Activated naive CD4-positive, alpha-beta T cell treated with anti-CD3 and anti-CD28 coated beads, Interleukin-2, amount 50 U/mL, for 24 hours (primary cell): ENCODE data around the gene ARF1.

ENCODE experiments used
- H3K27ac Mint-ChIP-seq: one replicate; pipeline ENCODE4 v1.8.0; 2021; ENCODE audit warnings: mild to moderate bottlenecking, mixed read lengths
- H3K27me3 Mint-ChIP-seq: one replicate; pipeline ENCODE4 v1.8.0; 2021; ENCODE audit warnings: mixed read lengths
- H3K36me3 Mint-ChIP-seq: one replicate; pipeline ENCODE4 v1.8.0; 2021; ENCODE audit warnings: mixed read lengths
- H3K4me1 Mint-ChIP-seq: one replicate; pipeline ENCODE4 v1.8.0; 2021; ENCODE audit warnings: mixed read lengths
- H3K4me3 Mint-ChIP-seq: one replicate; pipeline ENCODE4 v1.8.0; 2021; ENCODE audit warnings: mild to moderate bottlenecking, mixed read lengths
- H3K9me3 Mint-ChIP-seq: one replicate; pipeline ENCODE4 v1.8.0; 2021; ENCODE audit warnings: mixed read lengths

Gene ARF1

DNA sequence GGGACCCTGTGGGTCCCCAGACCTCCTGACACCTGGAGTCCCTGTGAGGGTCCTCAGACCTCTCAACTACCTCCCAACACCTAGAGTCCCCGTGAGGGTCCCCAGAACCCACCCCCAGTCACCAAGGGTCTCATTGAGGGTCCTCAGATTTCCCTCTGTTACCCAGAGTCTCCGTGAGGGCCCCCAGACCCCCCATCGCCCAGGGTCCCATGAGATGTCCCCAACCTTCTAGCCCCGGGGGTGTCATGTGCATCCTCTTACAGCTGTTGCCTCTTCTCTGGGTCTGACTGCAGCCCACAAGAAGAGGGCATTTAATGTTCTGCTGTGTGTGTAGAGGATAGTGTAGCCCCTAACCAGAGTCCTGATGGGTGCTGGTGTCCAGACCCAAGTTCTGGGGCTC, 65.3 kb downstream of the ARF1 start:
- Mint-ChIP-seq H3K4me3 (no peak overlapping the region), H3K36me3 (no peaks in the 10 kb centered on the region)

DNA sequence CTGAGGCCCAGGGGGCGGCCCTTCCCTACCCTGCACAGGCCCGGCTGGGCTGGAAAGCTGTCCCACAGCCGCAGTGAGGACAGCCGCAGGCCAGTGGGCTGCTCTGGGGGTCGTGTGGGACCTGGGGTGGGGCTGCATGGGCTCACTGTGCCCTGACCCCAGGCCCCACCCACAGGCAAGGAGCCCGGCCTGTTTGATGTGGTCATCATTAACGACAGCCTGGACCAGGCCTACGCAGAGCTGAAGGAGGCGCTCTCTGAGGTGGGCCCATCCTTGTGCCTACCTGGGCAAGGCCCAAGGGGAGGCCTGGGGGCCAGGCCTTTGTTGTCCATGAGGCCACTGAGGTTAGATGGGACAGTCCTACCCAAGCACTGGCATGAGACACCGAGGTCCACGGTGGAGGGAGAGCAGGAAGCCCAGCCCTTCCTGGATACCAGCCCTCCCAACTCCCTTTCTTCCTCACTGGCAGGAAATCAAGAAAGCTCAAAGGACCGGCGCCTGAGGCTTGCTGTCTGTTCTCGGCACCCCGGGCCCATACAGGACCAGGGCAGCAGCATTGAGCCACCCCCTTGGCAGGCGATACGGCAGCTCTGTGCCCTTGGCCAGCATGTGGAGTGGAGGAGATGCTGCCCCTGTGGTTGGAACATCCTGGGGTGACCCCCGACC, 65.8 kb downstream of the ARF1 start:
- Mint-ChIP-seq H3K27ac (no peak overlapping the region), H3K36me3 (no peaks in the 10 kb centered on the region), H3K4me3 (no peak overlapping the region), H3K27me3 (no peaks in the 10 kb centered on the region), H3K4me1 (peaks cover 10% of the 10 kb centered on the region), H3K9me3 (no peaks in the 10 kb centered on the region)

More for the DNA sequence above, 65.3 kb downstream of the ARF1 start:
- Mint-ChIP-seq H3K27me3 (no peaks in the 10 kb centered on the region), H3K27ac (no peak overlapping the region), H3K4me1 (peaks cover 16% of the 10 kb centered on the region), H3K9me3 (no peaks in the 10 kb centered on the region)
